ENCODE results near the gene PPA1.

PPA1 gene

GRCh38 chr10:70158113-70158512 is 75.1 kb downstream of the PPA1 start:
- TF ChIP-seq, protein P1, sequence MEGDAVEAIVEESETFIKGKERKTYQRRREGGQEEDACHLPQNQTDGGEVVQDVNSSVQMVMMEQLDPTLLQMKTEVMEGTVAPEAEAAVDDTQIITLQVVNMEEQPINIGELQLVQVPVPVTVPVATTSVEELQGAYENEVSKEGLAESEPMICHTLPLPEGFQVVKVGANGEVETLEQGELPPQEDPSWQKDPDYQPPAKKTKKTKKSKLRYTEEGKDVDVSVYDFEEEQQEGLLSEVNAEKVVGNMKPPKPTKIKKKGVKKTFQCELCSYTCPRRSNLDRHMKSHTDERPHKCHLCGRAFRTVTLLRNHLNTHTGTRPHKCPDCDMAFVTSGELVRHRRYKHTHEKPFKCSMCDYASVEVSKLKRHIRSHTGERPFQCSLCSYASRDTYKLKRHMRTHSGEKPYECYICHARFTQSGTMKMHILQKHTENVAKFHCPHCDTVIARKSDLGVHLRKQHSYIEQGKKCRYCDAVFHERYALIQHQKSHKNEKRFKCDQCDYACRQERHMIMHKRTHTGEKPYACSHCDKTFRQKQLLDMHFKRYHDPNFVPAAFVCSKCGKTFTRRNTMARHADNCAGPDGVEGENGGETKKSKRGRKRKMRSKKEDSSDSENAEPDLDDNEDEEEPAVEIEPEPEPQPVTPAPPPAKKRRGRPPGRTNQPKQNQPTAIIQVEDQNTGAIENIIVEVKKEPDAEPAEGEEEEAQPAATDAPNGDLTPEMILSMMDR (IDR thresholded peaks at IDR 0.05; ENCODE audit: low read depth, low read length, missing control alignments) = no peak
- no peak for DNase-seq (ENCODE audit: low read depth)
- H3K4me3 ChIP-seq (ENCODE audit: low read depth, low read length) = no peak overlapping the region

DNA sequence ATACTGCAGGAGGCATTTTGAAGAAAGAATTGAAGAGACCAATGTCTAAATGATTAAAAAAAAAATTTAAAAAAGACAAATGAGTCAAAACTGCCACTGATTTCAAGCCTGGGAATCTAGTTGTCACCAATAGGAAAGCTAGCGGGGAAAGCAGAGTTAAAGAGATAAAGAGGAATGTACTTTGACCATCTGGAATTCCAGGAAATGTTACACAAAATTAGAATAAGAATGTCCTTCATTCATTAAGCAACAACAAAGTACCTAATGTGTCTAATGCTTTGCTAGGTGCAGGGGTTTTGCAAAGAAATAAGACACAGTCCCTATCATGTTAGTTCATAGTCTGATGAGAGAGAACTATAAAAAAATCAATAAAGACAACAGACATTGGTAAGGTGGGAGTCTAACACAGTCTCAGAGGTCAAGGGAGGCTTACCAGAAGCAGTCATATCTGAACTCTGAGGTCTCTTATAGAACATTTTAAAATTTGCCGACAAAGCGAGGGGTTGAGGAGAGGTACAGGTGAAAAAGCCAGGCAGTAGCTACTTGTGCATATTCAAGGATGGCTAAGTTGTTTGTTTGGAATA is 77.9 kb downstream of the PPA1 start:
- DNase-seq (ENCODE audit: low read depth) = no peak
- TF ChIP-seq, protein P1 (IDR thresholded peaks at IDR 0.05; ENCODE audit: low read depth, low read length, missing control alignments) = no peak
- no peak overlapping the region for H3K4me3 ChIP-seq (ENCODE audit: low read depth, low read length)

Data from GM12864 (cell line).